CD4-positive, alpha-beta T cell (primary cell): ENCODE results near the gene PDCD4. TPM values are rescaled to one million over a fixed set of nuclear protein-coding genes. Genes with fewer than 3 reads are reported as not detected.

ENCODE experiments used
- ATAC-seq: fragments of 200-7000 bp; cut with Tn5 transposase; one replicate; pipeline ENCODE4 v1.10.0; 2022; ENCODE audit warnings: mild to moderate bottlenecking; ENCODE audit not compliant: poor library complexity
- CTCF ChIA-PET: fragments of 350-600 bp; sonication (Branson Sonifier 250); formaldehyde crosslinking; loops from one replicate; lab custom pipeline; 2021; ENCODE audit warnings: antibody characterized with exemption, inconsistent platforms; lab: Charles Lee
- POLR2A ChIA-PET: fragments of 350-600 bp; sonication (Branson Sonifier 250); formaldehyde crosslinking; loops from one replicate; lab custom pipeline; 2021; ENCODE audit warnings: antibody characterized with exemption, inconsistent platforms; lab: Charles Lee
- DNase-seq, 14 experiments: peaks; one replicate each; pipeline ENCODE4 v3.0.0-alpha.2; 2013 to 2020; ENCODE audit warnings: mixed read lengths in 2 of 14
- H3K27ac ChIP-seq, 2 donors: one replicate each; pipeline versions ENCODE4 v1.5.1 to v1.7.0; 2013; ENCODE audit warnings: low read length in 2 of 2, low read depth in 1 of 2, mild to moderate bottlenecking in 1 of 2
- H3K27me3 ChIP-seq, 2 experiments: 1 replicate in 1 of 2; 2 replicates in 1 of 2; pipeline versions ENCODE4 v1.6.1 to v1.7.0; 2013; ENCODE audit warnings: low read length in 2 of 2, control low read depth in 1 of 2, mild to moderate bottlenecking in 1 of 2, moderate library complexity in 1 of 2; ENCODE audit not compliant: insufficient read depth in 2 of 2, control insufficient read depth in 1 of 2
- H3K36me3 ChIP-seq: one replicate; pipeline ENCODE4 v1.6.1; 2013; ENCODE audit warnings: low read length, control low read depth; ENCODE audit not compliant: insufficient read depth
- H3K4me1 ChIP-seq: one replicate; pipeline ENCODE4 v1.6.1; 2013; ENCODE audit warnings: low read length, control low read depth; ENCODE audit not compliant: insufficient read depth
- H3K4me3 ChIP-seq: one replicate; pipeline ENCODE4 v1.5.1; 2013; ENCODE audit warnings: mild to moderate bottlenecking, low read length, moderate library complexity
- H3K9me3 ChIP-seq, 2 experiments: 1 replicate in 1 of 2; 2 replicates in 1 of 2; pipeline versions ENCODE4 v1.6.1 to v1.7.0; 2013; ENCODE audit warnings: low read length in 2 of 2, mild to moderate bottlenecking in 2 of 2, control low read depth in 1 of 2, moderate library complexity in 1 of 2; ENCODE audit not compliant: control insufficient read depth in 1 of 2, insufficient read depth in 1 of 2
- H3K27ac Mint-ChIP-seq: one replicate; pipeline ENCODE4 v1.8.0; 2020; ENCODE audit warnings: mixed read lengths
- H3K27me3 Mint-ChIP-seq: one replicate; pipeline ENCODE4 v1.8.0; 2021; ENCODE audit warnings: mixed read lengths
- H3K36me3 Mint-ChIP-seq: one replicate; pipeline ENCODE4 v1.8.0; 2021; ENCODE audit warnings: low read depth, mixed read lengths
- H3K4me1 Mint-ChIP-seq: one replicate; pipeline ENCODE4 v1.8.0; 2021; ENCODE audit warnings: low read depth, mixed read lengths
- H3K4me3 Mint-ChIP-seq: one replicate; pipeline ENCODE4 v1.8.0; 2020; ENCODE audit warnings: mild to moderate bottlenecking, mixed read lengths
- H3K9me3 Mint-ChIP-seq: one replicate; pipeline ENCODE4 v1.8.0; 2020; ENCODE audit warnings: mixed read lengths
- intact Hi-C, 2 experiments: fragments of 100-400 bp; cut with DNase I in 1 of 2; cut with micrococcal nuclease in 1 of 2; formaldehyde crosslinking; loops; one replicate each; pipeline versions ENCODE4 v1.15.1 to v1.9.0; 2023 to 2025; cut with DNase I, micrococcal nuclease
- total RNA-seq, 174 experiments: library from RNA in 2 of 174; stranded (reverse) in 2 of 174; gene quantifications; one replicate each; pipeline ENCODE4 v1.2.3 and lab custom pipeline; 2021 to 2026
- TF ChIP-seq, protein P1 (sequence below): fragments of 200-600 bp; IDR thresholded peaks from one replicate; pipeline ENCODE4 v1.8.0; 2022; ENCODE audit warnings: antibody characterized with exemption, mild to moderate bottlenecking

PDCD4 gene
- total RNA-seq, 2 experiments from 2014 or later = 352 to 358 TPM

GRCh38 chr10:110837418-110838171 lies 34.1 kb upstream of the PDCD4 start:
- ChIA-PET POLR2A (interaction anchor here (0.9 to 2.8 kb wide), 6 partner anchors 13 to 39 kb away, joined by 3 to 23 read pairs (median 3); partner anchors contain the start of gene PDCD4), CTCF (interaction anchor here (1.1 kb wide), 1 partner anchor 35 kb away, joined by 6 read pairs; no protein-coding TSS in a partner anchor)
- ATAC-seq = no peak
- TF ChIP-seq, protein P1, sequence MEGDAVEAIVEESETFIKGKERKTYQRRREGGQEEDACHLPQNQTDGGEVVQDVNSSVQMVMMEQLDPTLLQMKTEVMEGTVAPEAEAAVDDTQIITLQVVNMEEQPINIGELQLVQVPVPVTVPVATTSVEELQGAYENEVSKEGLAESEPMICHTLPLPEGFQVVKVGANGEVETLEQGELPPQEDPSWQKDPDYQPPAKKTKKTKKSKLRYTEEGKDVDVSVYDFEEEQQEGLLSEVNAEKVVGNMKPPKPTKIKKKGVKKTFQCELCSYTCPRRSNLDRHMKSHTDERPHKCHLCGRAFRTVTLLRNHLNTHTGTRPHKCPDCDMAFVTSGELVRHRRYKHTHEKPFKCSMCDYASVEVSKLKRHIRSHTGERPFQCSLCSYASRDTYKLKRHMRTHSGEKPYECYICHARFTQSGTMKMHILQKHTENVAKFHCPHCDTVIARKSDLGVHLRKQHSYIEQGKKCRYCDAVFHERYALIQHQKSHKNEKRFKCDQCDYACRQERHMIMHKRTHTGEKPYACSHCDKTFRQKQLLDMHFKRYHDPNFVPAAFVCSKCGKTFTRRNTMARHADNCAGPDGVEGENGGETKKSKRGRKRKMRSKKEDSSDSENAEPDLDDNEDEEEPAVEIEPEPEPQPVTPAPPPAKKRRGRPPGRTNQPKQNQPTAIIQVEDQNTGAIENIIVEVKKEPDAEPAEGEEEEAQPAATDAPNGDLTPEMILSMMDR = no peak
- Mint-ChIP-seq H3K27me3 (no peaks in the 10 kb centered on the region), H3K9me3 (no peaks in the 10 kb centered on the region), H3K36me3 (no peaks in the 10 kb centered on the region), H3K27ac (no peak overlapping the region), H3K4me3 (no peak overlapping the region), H3K4me1 (peaks cover 58% of the 10 kb centered on the region)
- peaks cover 62% of the 10 kb centered on the region for H3K4me1 ChIP-seq
- H3K36me3 ChIP-seq = no peaks in the 10 kb centered on the region
- intact Hi-C loops = loop anchor here (5.0 kb wide), 1 partner anchor 35 kb away; the partner anchor contains the start of gene PDCD4 (in 2 of the 2)
- H3K27ac ChIP-seq = no peak overlapping the region
- H3K4me3 ChIP-seq = no peak overlapping the region
- H3K9me3 ChIP-seq = no peaks in the 10 kb centered on the region
- no peak for DNase-seq
- H3K27me3 ChIP-seq = no peaks in the 10 kb centered on the region

- peaks cover 59% of the 10 kb centered on the region for H3K4me1 ChIP-seq
- no peaks in the 10 kb centered on the region for H3K36me3 Mint-ChIP-seq
- H3K4me3 ChIP-seq = no peak overlapping the region
- POLR2A ChIA-PET = no interaction called here
- no peak overlapping the region for H3K27ac ChIP-seq
- H3K4me3 Mint-ChIP-seq = no peak overlapping the region
- intact Hi-C loops = no loop called here
- TF ChIP-seq, protein P1 = no peak
- peaks cover 57% of the 10 kb centered on the region for H3K4me1 Mint-ChIP-seq
- no peak overlapping the region for H3K27ac Mint-ChIP-seq
- H3K27me3 Mint-ChIP-seq = no peaks in the 10 kb centered on the region
- no peaks in the 10 kb centered on the region for H3K27me3 ChIP-seq
- CTCF ChIA-PET = no interaction called here
- H3K9me3 Mint-ChIP-seq = no peaks in the 10 kb centered on the region
- no peak for DNase-seq
- H3K36me3 ChIP-seq = no peaks in the 10 kb centered on the region
- ATAC-seq = no peak
- H3K9me3 ChIP-seq = no peaks in the 10 kb centered on the region
Measured at GRCh38 chr10:110840225-110840922, 31.4 kb upstream of the PDCD4 start.

DNA sequence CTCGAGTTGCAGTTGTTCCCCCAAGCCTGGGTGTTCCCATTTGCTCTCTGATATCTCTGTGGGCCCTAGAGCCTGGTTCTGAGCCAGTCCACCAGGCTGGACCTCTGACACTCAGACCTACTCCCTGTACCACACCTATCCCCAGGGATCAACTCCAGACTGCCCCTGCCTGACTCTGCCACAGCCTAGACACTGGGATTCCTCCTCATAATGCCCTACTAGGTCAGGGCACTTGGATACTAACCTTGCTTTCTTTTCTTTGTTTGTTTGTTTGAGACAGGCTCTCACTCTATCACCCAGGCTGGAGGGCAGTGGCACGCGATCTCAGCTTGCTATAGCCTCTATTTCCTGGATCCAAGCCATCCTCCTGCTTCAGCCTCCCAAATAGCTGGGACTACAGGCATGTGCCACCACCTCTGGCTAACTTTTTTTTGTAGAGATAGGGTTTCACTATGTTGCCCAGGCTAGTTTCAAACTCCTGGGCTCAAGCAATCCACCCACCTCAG lies 30.8 kb upstream of the PDCD4 start:
- intact Hi-C loops = no loop called here

More for the DNA sequence above, 30.8 kb upstream of the PDCD4 start:
- Histone ChIP-seq H3K4me1 (peaks cover 59% of the 10 kb centered on the region), H3K27ac (no peak overlapping the region), H3K4me3 (no peak overlapping the region), H3K9me3 (no peaks in the 10 kb centered on the region), H3K27me3 (no peaks in the 10 kb centered on the region), H3K36me3 (no peaks in the 10 kb centered on the region)
- ATAC-seq (no peak), DNase-seq (no peak)
- Mint-ChIP-seq H3K36me3 (no peaks in the 10 kb centered on the region), H3K27me3 (no peaks in the 10 kb centered on the region), H3K27ac (no peak overlapping the region), H3K9me3 (no peaks in the 10 kb centered on the region), H3K4me3 (no peak overlapping the region), H3K4me1 (peaks cover 58% of the 10 kb centered on the region)
- CTCF ChIA-PET = no interaction called here
- POLR2A ChIA-PET = no interaction called here
- TF ChIP-seq, protein P1 = no peak
